Common myeloid progenitor, CD34-positive (primary cell): Measurements from ENCODE around the gene STUM.

ENCODE experiments used
- CTCF ChIA-PET: fragments of 350-600 bp; sonication (Branson Sonifier 250); formaldehyde crosslinking; loops from one replicate; lab custom pipeline; 2021; ENCODE audit warnings: antibody characterized with exemption; lab: Charles Lee
- POLR2A ChIA-PET: fragments of 350-600 bp; sonication (Branson Sonifier 250); formaldehyde crosslinking; loops from one replicate; lab custom pipeline; 2021; ENCODE audit warnings: antibody characterized with exemption; lab: Charles Lee
- DNase-seq, 3 donors: peaks; one replicate each; pipeline versions ENCODE4 v3.0.0 to v3.0.0-alpha.2; 2013
- H3K27ac ChIP-seq, 2 experiments: 1 replicate in 1 of 2; 2 replicates in 1 of 2; pipeline ENCODE4 v1.7.0; 2013; ENCODE audit warnings: inconsistent platforms in 2 of 2, low read length in 2 of 2, mild to moderate bottlenecking in 2 of 2, low read depth in 1 of 2, moderate library complexity in 1 of 2; ENCODE audit not compliant: severe bottlenecking in 2 of 2, insufficient read depth in 1 of 2, poor library complexity in 1 of 2
- H3K27me3 ChIP-seq, 5 experiments: replicated peaks in 2 of 5; 1 replicate in 3 of 5; 2 replicates in 2 of 5; pipeline versions ENCODE4 v1.6.1 to v1.7.0; 2013; ENCODE audit warnings: low read length in 4 of 5, mild to moderate bottlenecking in 2 of 5, moderate library complexity in 2 of 5, inconsistent platforms in 1 of 5; ENCODE audit not compliant: insufficient read depth in 5 of 5, control insufficient read depth in 4 of 5
- H3K36me3 ChIP-seq, 4 experiments: 1 replicate in 2 of 4; 2 replicates in 2 of 4; pipeline versions ENCODE4 v1.6.1 to v1.7.0; 2013; ENCODE audit warnings: low read length in 3 of 4, control low read depth in 1 of 4, mild to moderate bottlenecking in 1 of 4; ENCODE audit not compliant: control insufficient read depth in 4 of 4, insufficient read depth in 4 of 4
- H3K4me1 ChIP-seq, 4 experiments: 1 replicate in 3 of 4; 2 replicates in 1 of 4; pipeline versions ENCODE4 v1.6.1 to v1.7.1; 2013; ENCODE audit warnings: low read length in 3 of 4, mild to moderate bottlenecking in 3 of 4, control low read depth in 1 of 4, inconsistent platforms in 1 of 4, moderate library complexity in 1 of 4; ENCODE audit not compliant: control insufficient read depth in 4 of 4, insufficient read depth in 4 of 4; ENCODE audit errors: control extremely low read depth in 1 of 4
- H3K4me3 ChIP-seq, 7 experiments: 1 replicate in 4 of 7; 2 replicates in 3 of 7; pipeline versions ENCODE4 v1.5.1 to v1.7.0; 2013; ENCODE audit warnings: mild to moderate bottlenecking in 7 of 7, low read length in 6 of 7, moderate library complexity in 6 of 7, inconsistent platforms in 2 of 7, low read depth in 2 of 7, control low read depth in 1 of 7; ENCODE audit not compliant: insufficient read depth in 4 of 7, control insufficient read depth in 1 of 7; ENCODE audit errors: extremely low read depth in 1 of 7
- H3K9me3 ChIP-seq, 5 experiments: 1 replicate in 4 of 5; 2 replicates in 1 of 5; pipeline versions ENCODE4 v1.6.1 to v1.7.1; 2013; ENCODE audit warnings: low read length in 4 of 5, mild to moderate bottlenecking in 2 of 5, inconsistent platforms in 1 of 5, low read depth in 1 of 5, moderate library complexity in 1 of 5; ENCODE audit not compliant: control insufficient read depth in 4 of 5, insufficient read depth in 2 of 5; ENCODE audit errors: control extremely low read depth in 1 of 5
- WGBS: methylation state at CpG from one replicate; pipeline ENCODE4 v1.1.5; 2013; ENCODE audit not compliant: insufficient coverage; 5-methylcytosine and 5-hydroxymethylcytosine counted together

The STUM gene

DNA sequence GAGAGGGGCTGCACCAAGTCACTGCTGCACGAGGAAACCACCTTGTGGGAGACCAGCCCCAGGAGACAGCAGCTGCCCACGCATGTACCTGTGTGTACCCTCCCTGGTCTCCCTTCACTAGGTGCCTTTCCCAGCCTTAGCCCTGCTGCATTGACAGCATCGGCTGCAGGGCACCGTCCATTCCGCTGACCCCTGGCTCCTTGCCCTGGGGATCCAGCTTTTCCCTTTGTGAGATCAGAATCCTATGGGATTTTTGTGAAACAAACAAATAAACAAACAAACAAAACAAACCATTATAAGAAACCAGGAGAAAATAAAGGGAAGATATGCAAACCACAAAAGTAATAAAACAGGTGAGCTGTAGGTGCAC is 2.1 kb downstream of the STUM start:
- POLR2A ChIA-PET = interaction anchor here (0.6 kb wide), 1 partner anchor 177 kb away, joined by 7 read pairs; no protein-coding TSS in a partner anchor
- H3K27me3 ChIP-seq = peaks cover 6 to 59% (median 42%) of the 10 kb centered on the region in 5 experiments
- CTCF ChIA-PET = interaction anchor here (1.1 to 2.9 kb wide), 6 partner anchors 11 to 278 kb away, joined by 3 to 14 read pairs (median 4); no protein-coding TSS in a partner anchor
- WGBS = 93% methylated on average over 5 of the region's 5 CpGs
- H3K4me3 ChIP-seq = no peak overlapping the region
- no peak for DNase-seq
- no peaks in the 10 kb centered on the region for H3K9me3 ChIP-seq
- peaks cover 0 to 24% (median 23%) of the 10 kb centered on the region in 4 experiments for H3K4me1 ChIP-seq
- H3K36me3 ChIP-seq = no peaks in the 10 kb centered on the region
- H3K27ac ChIP-seq = no peak overlapping the region

DNA sequence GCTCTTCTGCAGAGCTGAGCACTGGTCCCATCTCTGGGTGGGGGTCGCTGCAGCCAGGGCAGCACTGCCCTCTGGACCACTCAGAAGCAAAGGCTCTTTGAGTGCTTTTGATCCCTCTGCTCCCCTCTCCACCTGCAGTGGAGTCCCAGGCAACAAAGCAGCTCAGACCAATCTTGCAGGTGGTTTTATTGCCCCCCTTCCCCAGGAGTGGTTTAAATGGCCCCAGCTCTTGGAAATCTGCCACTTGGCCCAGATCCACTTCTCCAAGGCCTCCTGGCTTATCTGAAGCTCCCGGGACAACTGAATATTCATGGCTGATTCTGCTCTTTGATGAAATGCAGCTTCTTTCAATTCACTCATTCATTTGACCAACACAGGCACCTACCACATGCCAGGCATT is 2.7 kb downstream of the STUM start:
- POLR2A ChIA-PET = no interaction called here
- no peak overlapping the region for H3K27ac ChIP-seq
- WGBS = 71% methylated on average over 1 of the region's 2 CpGs
- H3K27me3 ChIP-seq = peaks cover 6 to 59% (median 42%) of the 10 kb centered on the region in 5 experiments
- H3K9me3 ChIP-seq = no peaks in the 10 kb centered on the region
- no peak for DNase-seq
- peaks cover 0 to 24% (median 23%) of the 10 kb centered on the region in 4 experiments for H3K4me1 ChIP-seq
- H3K36me3 ChIP-seq = no peaks in the 10 kb centered on the region
- CTCF ChIA-PET = interaction anchor here (1.1 to 2.9 kb wide), 4 partner anchors 10 to 277 kb away, joined by 3 to 14 read pairs (median 4); no protein-coding TSS in a partner anchor
- H3K4me3 ChIP-seq = no peak overlapping the region

DNA sequence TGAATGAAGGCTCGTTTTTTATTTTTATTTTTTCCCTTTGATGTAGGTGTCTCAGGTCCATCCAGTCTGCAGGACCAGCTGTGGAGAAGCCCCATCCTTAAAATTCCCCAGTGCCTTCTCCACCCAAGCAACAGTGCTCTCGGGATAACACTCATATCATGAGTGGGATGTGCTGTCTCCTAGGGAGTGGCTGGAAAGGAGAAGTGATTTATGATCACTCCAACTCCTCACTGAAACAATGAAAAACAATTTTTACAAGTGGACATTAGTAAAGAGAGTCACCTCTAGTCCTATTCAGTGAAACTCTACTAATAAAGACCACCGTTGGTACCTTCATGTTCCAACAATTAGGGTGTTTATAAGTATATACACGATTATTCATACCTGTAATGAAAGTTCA is 3.5 kb downstream of the STUM start:
- Histone ChIP-seq H3K9me3 (no peaks in the 10 kb centered on the region), H3K4me3 (no peak overlapping the region), H3K36me3 (no peaks in the 10 kb centered on the region), H3K27ac (no peak overlapping the region), H3K4me1 (peaks cover 0 to 24% (median 23%) of the 10 kb centered on the region in 4 experiments), H3K27me3 (peaks cover 6 to 53% (median 38%) of the 10 kb centered on the region in 5 experiments)
- WGBS = no CpG with 5 or more reads among the region's 4 CpGs
- no peak for DNase-seq
- ChIA-PET CTCF (no interaction called here), POLR2A (no interaction called here)

DNA sequence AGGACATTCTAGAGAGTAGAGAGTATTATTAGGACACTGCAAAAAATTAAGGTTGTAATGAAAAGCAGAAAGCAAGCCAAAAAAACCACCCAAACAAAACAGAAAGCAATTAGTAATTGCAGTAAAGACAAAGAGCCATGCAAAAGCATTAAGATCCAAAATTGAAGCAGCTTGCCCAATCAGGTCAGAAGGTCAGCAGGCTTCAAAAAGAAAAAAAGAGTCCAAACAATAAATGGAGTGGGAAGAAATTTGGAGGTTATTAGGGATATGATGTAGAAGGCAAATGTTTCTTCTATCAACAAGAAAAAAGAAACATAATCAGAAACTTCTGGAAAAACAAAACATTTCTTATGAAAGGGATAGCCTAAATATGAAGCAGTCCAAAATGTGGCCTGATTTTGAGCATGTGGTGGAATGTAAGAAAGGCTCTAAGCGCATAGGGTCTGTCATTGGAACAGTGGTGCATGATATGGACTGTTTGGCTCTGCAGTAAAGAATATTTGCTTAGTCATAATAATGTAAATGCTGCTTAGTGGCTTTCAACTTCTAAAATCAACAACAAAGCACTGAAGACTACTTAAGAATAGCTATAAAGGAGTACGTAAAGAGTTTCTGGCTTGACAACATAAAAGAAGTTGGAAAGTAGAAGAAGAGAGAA is 4.8 kb downstream of the STUM start:
- CTCF ChIA-PET = no interaction called here
- H3K4me3 ChIP-seq = no peak overlapping the region
- POLR2A ChIA-PET = no interaction called here
- peaks cover 0 to 19% (median 18%) of the 10 kb centered on the region in 4 experiments for H3K4me1 ChIP-seq
- peaks cover 0 to 3% (median 0%) of the 10 kb centered on the region in 5 experiments for H3K9me3 ChIP-seq
- H3K27me3 ChIP-seq = peaks cover 6 to 50% (median 32%) of the 10 kb centered on the region in 5 experiments
- H3K36me3 ChIP-seq = no peaks in the 10 kb centered on the region
- no peak for DNase-seq
- WGBS = no CpG with 5 or more reads among the region's 2 CpGs
- H3K27ac ChIP-seq = no peak overlapping the region

DNA sequence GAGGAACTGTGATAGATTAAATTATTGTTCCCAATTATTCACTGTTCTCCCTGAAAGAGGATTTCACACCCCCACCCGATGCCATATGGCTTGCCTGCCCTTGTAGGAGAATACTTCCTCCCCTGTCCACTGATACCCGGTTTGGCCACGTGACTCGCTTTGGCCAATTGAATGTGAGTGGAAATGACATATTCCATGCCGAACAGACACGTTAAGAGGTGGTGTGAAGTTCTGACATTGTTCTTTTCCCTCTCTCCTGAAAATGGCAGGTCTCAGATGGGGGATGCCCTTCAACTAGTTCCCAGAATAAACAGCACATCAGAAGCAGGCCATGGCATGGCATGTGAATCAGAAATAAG is 5.3 kb downstream of the STUM start:
- Histone ChIP-seq H3K27me3 (peaks cover 6 to 48% (median 31%) of the 10 kb centered on the region in 5 experiments), H3K36me3 (no peaks in the 10 kb centered on the region), H3K27ac (no peak overlapping the region), H3K4me1 (peaks cover 0 to 15% (median 14%) of the 10 kb centered on the region in 4 experiments), H3K4me3 (no peak overlapping the region), H3K9me3 (peaks cover 0 to 3% (median 0%) of the 10 kb centered on the region in 5 experiments)
- no peak for DNase-seq
- WGBS = 92% methylated on average over 5 of the region's 6 CpGs
- CTCF ChIA-PET = no interaction called here
- POLR2A ChIA-PET = no interaction called here

DNA sequence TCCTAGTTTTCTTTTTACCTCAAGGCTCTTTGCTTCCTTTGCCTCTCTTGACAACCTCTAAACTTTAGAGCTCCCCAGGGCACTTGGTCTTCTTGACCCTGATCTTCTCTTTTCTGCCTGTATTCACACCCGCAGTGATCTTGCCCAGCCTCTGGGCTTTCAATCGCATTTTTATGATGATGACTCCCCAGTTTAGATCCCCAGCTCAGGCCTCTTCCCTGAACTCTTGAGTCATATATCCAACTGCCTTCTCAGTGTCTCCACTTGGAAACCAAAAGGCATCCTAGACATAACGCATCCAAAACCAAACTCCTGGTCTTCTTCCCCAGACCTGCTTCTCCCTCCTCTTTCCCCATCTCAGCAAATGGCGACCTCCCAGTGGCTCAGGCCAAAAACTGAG is 6.5 kb downstream of the STUM start:
- CTCF ChIA-PET = interaction anchor here (0.8 kb wide), 1 partner anchor 15 kb away, joined by 4 read pairs; no protein-coding TSS in a partner anchor

DNA sequence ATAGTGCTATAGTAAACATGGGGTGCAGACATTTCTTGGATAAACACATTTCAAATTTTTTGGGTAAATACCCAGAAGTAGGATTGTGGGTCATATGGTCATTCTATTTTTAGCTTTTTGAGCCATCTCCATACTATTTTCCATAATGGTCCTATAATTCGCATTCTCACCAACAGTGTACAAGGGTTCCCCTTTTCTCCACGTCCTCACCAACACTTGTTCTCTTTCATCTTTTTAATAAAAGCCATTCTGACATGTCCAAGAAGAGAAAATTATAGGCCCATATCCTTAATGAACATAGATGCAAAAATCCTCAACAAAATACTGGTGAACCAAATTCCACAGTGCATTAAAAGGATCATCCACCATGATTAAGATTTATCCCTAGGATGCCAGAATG is 8.9 kb downstream of the STUM start:
- WGBS = 90% methylated on average over 2 of the region's 2 CpGs
- POLR2A ChIA-PET = no interaction called here
- H3K27ac ChIP-seq = no peak overlapping the region
- H3K27me3 ChIP-seq = peaks cover 2 to 14% (median 6%) of the 10 kb centered on the region in 5 experiments
- DNase-seq = no peak
- H3K36me3 ChIP-seq = no peaks in the 10 kb centered on the region
- peaks cover 0 to 3% (median 0%) of the 10 kb centered on the region in 5 experiments for H3K9me3 ChIP-seq
- CTCF ChIA-PET = no interaction called here
- H3K4me3 ChIP-seq = no peak overlapping the region
- H3K4me1 ChIP-seq = no peaks in the 10 kb centered on the region

More for the DNA sequence above, 6.5 kb downstream of the STUM start:
- H3K27me3 ChIP-seq = peaks cover 6 to 36% (median 25%) of the 10 kb centered on the region in 5 experiments
- POLR2A ChIA-PET = no interaction called here
- WGBS = 95% methylated on average over 4 of the region's 4 CpGs
- H3K36me3 ChIP-seq = no peaks in the 10 kb centered on the region
- no peak for DNase-seq
- peaks cover 0 to 3% (median 2%) of the 10 kb centered on the region in 4 experiments for H3K4me1 ChIP-seq
- peaks cover 0 to 3% (median 0%) of the 10 kb centered on the region in 5 experiments for H3K9me3 ChIP-seq
- H3K27ac ChIP-seq = no peak overlapping the region
- H3K4me3 ChIP-seq = no peak overlapping the region
